ENCODE results near the gene TSC22D2.

GRCh38 chr3:150484410-150484809, 76.3 kb downstream of the TSC22D2 start:
- no peak for TF ChIP-seq TAF1 (IDR thresholded peaks at IDR 0.05; ENCODE audit: low read depth)
- TF ChIP-seq EZH2 (IDR thresholded peaks at IDR 0.05; ENCODE audit: borderline replicate concordance, insufficient read depth, low read length, poor library complexity, severe bottlenecking): no peak
- TF ChIP-seq CTCF (IDR thresholded peaks at IDR 0.05; ENCODE audit: poor library complexity, severe bottlenecking): no peak
- no peak for TF ChIP-seq POLR2AphosphoS5 (IDR thresholded peaks at IDR 0.05)
- TF ChIP-seq REST (IDR thresholded peaks at IDR 0.05; ENCODE audit: borderline replicate concordance): no peak
- TF ChIP-seq SMC3 (conservative IDR thresholded peaks at IDR 0.05; ENCODE audit: poor library complexity): no peak
- no peak for TF ChIP-seq EP300 (conservative IDR thresholded peaks at IDR 0.05; ENCODE audit: poor library complexity, severe bottlenecking)
- TF ChIP-seq RAD21 (conservative IDR thresholded peaks at IDR 0.05): no peak
